OCI-LY3 (cell line): ENCODE results near the gene GPX2.

Experiments used
- H2AFZ ChIP-seq: fragments of 200-600, 300-600 bp; shearing (Covaris generic); 2 replicates; pipeline ENCODE4 v1.6.0; 2014; ENCODE audit warnings: antibody characterized with exemption, low read depth, low read length
- H3K27ac ChIP-seq: fragments of 200-600, 300-600 bp; sonication (generic); 2 replicates; pipeline ENCODE4 v1.5.1; 2014; ENCODE audit warnings: mild to moderate bottlenecking, low read length, moderate library complexity, mixed read lengths
- H3K27me3 ChIP-seq: fragments of 200-600, 300-600 bp; sonication (generic); 2 replicates; pipeline ENCODE4 v1.6.1; 2014; ENCODE audit warnings: low read depth, low read length, mixed read lengths
- H3K36me3 ChIP-seq: fragments of 200-600, 300-600 bp; sonication (generic); replicated peaks from 2 replicates; pipeline ENCODE3; 2014; ENCODE audit warnings: low read depth, low read length, mixed read lengths
- H3K4me1 ChIP-seq: fragments of 300-600, 200-600 bp; sonication (generic); 2 replicates; pipeline ENCODE4 v1.6.1; 2014; ENCODE audit warnings: low read length, mixed read lengths
- H3K4me2 ChIP-seq: fragments of 200-600, 300-600 bp; sonication (generic); 2 replicates; pipeline ENCODE4 v1.6.1; 2014; ENCODE audit warnings: low read length, mixed read lengths
- H3K4me3 ChIP-seq: fragments of 300-600, 200-600 bp; sonication (generic); 2 replicates; pipeline ENCODE4 v1.5.1; 2014; ENCODE audit warnings: antibody characterized with exemption, mild to moderate bottlenecking, low read length, moderate library complexity
- H3K79me2 ChIP-seq: fragments of 300-600, 200-600 bp; shearing (Covaris generic); 2 replicates; pipeline ENCODE4 v1.6.1; 2014; ENCODE audit warnings: mild to moderate bottlenecking, low read length, mixed read lengths
- H3K9ac ChIP-seq: fragments of 300-600, 200-600 bp; shearing (Covaris generic); 2 replicates; pipeline ENCODE4 v1.6.0; 2014; ENCODE audit warnings: mild to moderate bottlenecking, low read length, moderate library complexity
- H3K9me3 ChIP-seq: fragments of 200-600, 300-600 bp; shearing (Covaris generic); 2 replicates; pipeline ENCODE4 v1.6.1; 2014; ENCODE audit warnings: low read length, mixed read lengths; ENCODE audit not compliant: insufficient read depth
- H4K20me1 ChIP-seq: fragments of 200-600, 300-600 bp; sonication (generic); 2 replicates; pipeline ENCODE4 v1.6.1; 2016; ENCODE audit warnings: low read length, mixed read lengths; ENCODE audit not compliant: insufficient read depth
- EZH2phosphoT487 ChIP-seq: fragments of 200-600 bp; shearing (Covaris generic); IDR thresholded peaks from 2 replicates; pipeline ENCODE4 v1.6.1; 2018; ENCODE audit warnings: antibody characterized with exemption, mixed run types, low read depth
- TF ChIP-seq, protein P1 (sequence below): fragments of 200-600, 300-600 bp; sonication (generic); IDR thresholded peaks from 2 replicates; pipeline ENCODE4 v1.5.1; 2014; ENCODE audit warnings: antibody characterized with exemption, low read length, low read depth

The GPX2 gene

GRCh38 chr14:64974563-64974962 lies 32.0 kb upstream of the GPX2 start:
- no peaks in the 10 kb centered on the region for H4K20me1 ChIP-seq
- no peak overlapping the region for H2AFZ ChIP-seq
- H3K27me3 ChIP-seq: peaks cover 23% of the 10 kb centered on the region
- no peaks in the 10 kb centered on the region for H3K79me2 ChIP-seq
- H3K27ac ChIP-seq: no peak overlapping the region
- no peaks in the 10 kb centered on the region for H3K36me3 ChIP-seq
- H3K9me3 ChIP-seq: no peaks in the 10 kb centered on the region
- peaks cover 11% of the 10 kb centered on the region; the same call in 1 of the 2 replicates for H3K4me1 ChIP-seq
- TF ChIP-seq, protein P1, sequence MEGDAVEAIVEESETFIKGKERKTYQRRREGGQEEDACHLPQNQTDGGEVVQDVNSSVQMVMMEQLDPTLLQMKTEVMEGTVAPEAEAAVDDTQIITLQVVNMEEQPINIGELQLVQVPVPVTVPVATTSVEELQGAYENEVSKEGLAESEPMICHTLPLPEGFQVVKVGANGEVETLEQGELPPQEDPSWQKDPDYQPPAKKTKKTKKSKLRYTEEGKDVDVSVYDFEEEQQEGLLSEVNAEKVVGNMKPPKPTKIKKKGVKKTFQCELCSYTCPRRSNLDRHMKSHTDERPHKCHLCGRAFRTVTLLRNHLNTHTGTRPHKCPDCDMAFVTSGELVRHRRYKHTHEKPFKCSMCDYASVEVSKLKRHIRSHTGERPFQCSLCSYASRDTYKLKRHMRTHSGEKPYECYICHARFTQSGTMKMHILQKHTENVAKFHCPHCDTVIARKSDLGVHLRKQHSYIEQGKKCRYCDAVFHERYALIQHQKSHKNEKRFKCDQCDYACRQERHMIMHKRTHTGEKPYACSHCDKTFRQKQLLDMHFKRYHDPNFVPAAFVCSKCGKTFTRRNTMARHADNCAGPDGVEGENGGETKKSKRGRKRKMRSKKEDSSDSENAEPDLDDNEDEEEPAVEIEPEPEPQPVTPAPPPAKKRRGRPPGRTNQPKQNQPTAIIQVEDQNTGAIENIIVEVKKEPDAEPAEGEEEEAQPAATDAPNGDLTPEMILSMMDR: no peak
- no peak for TF ChIP-seq EZH2phosphoT487
- no peak overlapping the region for H3K4me3 ChIP-seq
- no peak overlapping the region for H3K4me2 ChIP-seq
- H3K9ac ChIP-seq: no peak overlapping the region

DNA sequence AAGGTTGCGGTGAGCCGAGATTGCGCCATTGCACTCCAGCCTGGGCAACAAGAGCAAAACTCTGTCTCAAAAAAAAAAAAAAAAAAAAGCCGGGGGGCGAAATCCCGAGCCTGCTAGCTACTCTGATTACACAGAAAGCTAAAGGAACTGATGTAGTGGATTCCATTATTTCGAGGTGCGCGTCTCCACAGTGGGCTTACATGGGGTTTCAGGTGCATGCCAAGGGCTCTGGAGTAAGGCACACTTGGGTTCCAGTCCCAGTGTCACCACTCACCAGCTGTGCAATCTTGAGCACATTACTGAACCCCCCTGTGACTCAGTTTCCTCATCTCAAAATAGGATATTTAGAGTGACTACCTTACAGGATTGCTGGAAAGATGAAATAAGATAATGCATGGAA lies 31.3 kb upstream of the GPX2 start:
- no peaks in the 10 kb centered on the region for H4K20me1 ChIP-seq
- no peak overlapping the region for H2AFZ ChIP-seq
- peaks cover 21% of the 10 kb centered on the region for H3K27me3 ChIP-seq
- H3K79me2 ChIP-seq: no peaks in the 10 kb centered on the region
- no peak overlapping the region for H3K4me2 ChIP-seq
- H3K4me3 ChIP-seq: no peak overlapping the region
- no peak overlapping the region for H3K9ac ChIP-seq
- no peak overlapping the region for H3K27ac ChIP-seq
- H3K4me1 ChIP-seq: peaks cover 8% of the 10 kb centered on the region; the same call in 1 of the 2 replicates
- H3K36me3 ChIP-seq: no peaks in the 10 kb centered on the region
- TF ChIP-seq, protein P1: no peak
- no peak for TF ChIP-seq EZH2phosphoT487
- H3K9me3 ChIP-seq: no peaks in the 10 kb centered on the region

DNA sequence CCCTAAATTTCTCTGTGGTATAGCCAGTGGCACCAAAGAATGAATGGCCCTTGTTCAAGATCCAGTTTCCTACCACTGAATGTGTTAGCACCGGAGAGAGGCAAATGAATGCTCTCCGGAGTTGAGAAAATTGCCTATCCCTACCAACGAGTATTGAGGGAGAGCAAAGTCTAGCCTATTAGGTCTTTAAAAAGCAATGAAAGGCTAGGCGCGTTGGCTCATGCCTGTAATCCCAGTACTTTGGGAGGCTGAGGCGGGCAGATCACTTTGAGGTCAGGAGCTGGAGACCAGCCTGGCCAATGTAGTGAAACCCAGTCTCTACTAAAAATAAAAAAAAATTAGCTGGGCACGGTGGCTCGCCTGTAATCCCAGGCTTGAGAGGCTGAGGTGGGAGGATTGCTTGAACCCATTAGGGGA lies 30.5 kb upstream of the GPX2 start:
- H3K27me3 ChIP-seq: peaks cover 21% of the 10 kb centered on the region
- peaks cover 8% of the 10 kb centered on the region; the same call in 1 of the 2 replicates for H3K4me1 ChIP-seq
- no peaks in the 10 kb centered on the region for H3K9me3 ChIP-seq
- peak overlapping the region; percentile 82 for H3K4me2 ChIP-seq
- no peaks in the 10 kb centered on the region for H4K20me1 ChIP-seq
- no peak overlapping the region; the same call in 1 of the 2 replicates for H3K9ac ChIP-seq
- H3K27ac ChIP-seq: no peak overlapping the region
- H3K79me2 ChIP-seq: no peaks in the 10 kb centered on the region
- H3K4me3 ChIP-seq: peak overlapping the region; percentile 81; the same call in 1 of the 2 replicates
- no peak for TF ChIP-seq EZH2phosphoT487
- TF ChIP-seq, protein P1: no peak
- H2AFZ ChIP-seq: no peak overlapping the region
- no peaks in the 10 kb centered on the region for H3K36me3 ChIP-seq

- Histone ChIP-seq H3K9me3 (no peaks in the 10 kb centered on the region), H3K27ac (no peak within 1 kb of the TSS), H3K9ac (peak within 1 kb of the TSS; percentile 70), H3K4me2 (peak within 1 kb of the TSS; percentile 91), H3K4me1 (peaks cover 8% of the 10 kb centered on the region; the same call in 1 of the 2 replicates), H3K27me3 (peaks cover 20% of the 10 kb centered on the region), H3K79me2 (no peaks in the 10 kb centered on the region), H2AFZ (peak within 1 kb of the TSS; percentile 81), H3K36me3 (no peaks in the 10 kb centered on the region), H4K20me1 (no peaks in the 10 kb centered on the region), H3K4me3 (peak within 1 kb of the TSS; percentile 95)
- TF ChIP-seq, protein P1: no peak
- no peak for TF ChIP-seq EZH2phosphoT487
Measured at GRCh38 chr14:64971943-64972791, 29.6 kb upstream of the GPX2 start, which contains the start of gene RAB15. TSS of gene RAB15 (minus strand) at chr14:64972336. CDS start at chr14:64972076, 260 bp downstream.
